Measurements from ENCODE around the gene GAN. TPM values are rescaled to one million over a fixed set of nuclear protein-coding genes. Genes with fewer than 3 reads are reported as not detected.

The GAN gene
- total RNA-seq, 1 experiment from 2014 or later, result 25.4 TPM

DNA sequence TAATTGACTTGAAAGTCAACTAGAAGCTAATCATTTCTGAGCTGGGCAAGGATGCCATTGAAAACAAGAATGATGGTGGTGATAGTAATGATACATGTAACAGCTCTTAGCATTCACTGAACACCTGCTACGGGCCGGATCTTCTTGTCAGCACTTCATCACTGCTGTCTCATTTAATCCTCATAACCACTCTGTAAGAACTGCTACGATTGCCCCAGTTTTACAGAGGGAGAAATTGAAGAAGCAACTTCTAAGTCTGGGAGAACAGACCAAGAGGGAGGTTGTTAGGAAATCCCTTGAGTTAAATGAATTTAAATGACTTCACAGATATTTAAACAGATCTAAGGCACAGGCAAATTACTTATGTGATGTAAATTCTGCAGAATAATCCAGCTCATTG, 7.0 kb upstream of the GAN start:
- Mint-ChIP-seq H3K4me3 (no peak overlapping the region), H3K27ac (0 out of 2 replicates have a peak overlapping the region, but pooled peaks have one; percentile 18), H3K4me1 (peaks cover 12% of the 10 kb centered on the region), H3K9me3 (no peaks in the 10 kb centered on the region), H3K27me3 (ENCODE audit: low read depth) (no peaks in the 10 kb centered on the region; the same call in 1 of the 2 replicates), H3K36me3 (no peaks in the 10 kb centered on the region)
- CTCF ChIA-PET, result no interaction called here
- POLR2A ChIA-PET, result no interaction called here
- ATAC-seq, result no peak
- no peak for DNase-seq (ENCODE audit: low spot score)
- TF ChIP-seq ZNF396 (CRISPR knock-in tag; IDR thresholded peaks at IDR 0.05; ENCODE audit: borderline replicate concordance), result no peak
- TF ChIP-seq EMX1 (CRISPR knock-in tag; IDR thresholded peaks at IDR 0.05), result no peak
- TF ChIP-seq TEAD1 (CRISPR knock-in tag; IDR thresholded peaks at IDR 0.05), result no peak

GRCh38 chr16:81310045-81310644, 4.6 kb upstream of the GAN start:
- H3K4me1 Mint-ChIP-seq, result peaks cover 24% of the 10 kb centered on the region
- no peaks in the 10 kb centered on the region for H3K9me3 Mint-ChIP-seq
- H3K27ac Mint-ChIP-seq, result no peak overlapping the region; the same call in 1 of the 2 replicates
- ChIA-PET POLR2A (no interaction called here), CTCF (interaction anchor here (1.1 kb wide), 1 partner anchor 274 kb away, joined by 3 read pairs; the partner anchor contains the start of gene ATMIN)
- peaks cover 3% of the 10 kb centered on the region for H3K36me3 Mint-ChIP-seq
- TF ChIP-seq HMGA2 (CRISPR knock-in tag; IDR thresholded peaks at IDR 0.05) (no peak), FOXJ3 (CRISPR knock-in tag; IDR thresholded peaks at IDR 0.05; ENCODE audit: borderline replicate concordance) (no peak), SMAD3 (CRISPR knock-in tag; IDR thresholded peaks at IDR 0.05; ENCODE audit: borderline replicate concordance) (no peak)
- DNase-seq (ENCODE audit: low spot score) (no peak), ATAC-seq (no peak)
- H3K4me3 Mint-ChIP-seq, result no peak overlapping the region
- H3K27me3 Mint-ChIP-seq (ENCODE audit: low read depth), result no peaks in the 10 kb centered on the region

DNA sequence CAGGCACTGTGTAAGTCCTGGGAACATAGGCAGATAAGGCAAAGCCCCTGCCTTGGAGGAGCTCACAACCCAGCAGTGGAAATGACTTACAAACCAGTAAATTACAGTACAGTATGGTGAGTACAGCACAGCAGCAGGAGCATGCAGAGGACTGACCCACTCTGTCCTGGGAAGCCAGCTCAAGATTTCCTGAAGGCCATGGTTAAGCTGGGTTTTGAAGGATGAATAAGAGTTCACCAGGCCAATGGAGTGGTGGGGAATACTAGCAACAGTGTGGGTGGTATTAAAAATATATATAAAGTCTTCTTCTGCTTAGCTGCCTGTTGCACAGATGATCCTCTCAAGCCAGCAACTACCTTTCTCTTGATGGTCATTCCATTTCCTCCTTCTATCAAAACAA, 3.0 kb upstream of the GAN start:
- POLR2A ChIA-PET, result no interaction called here
- DNase-seq (ENCODE audit: low spot score), result no peak
- peaks cover 31% of the 10 kb centered on the region for H3K4me1 Mint-ChIP-seq
- H3K27me3 Mint-ChIP-seq (ENCODE audit: low read depth), result peaks cover 4% of the 10 kb centered on the region; the same call in 1 of the 2 replicates
- peak overlapping the region; percentile 16; the same call in 1 of the 2 replicates for H3K4me3 Mint-ChIP-seq
- H3K27ac Mint-ChIP-seq, result peak overlapping the region; percentile 28; the same call in 1 of the 2 replicates
- no peak for ATAC-seq
- no peaks in the 10 kb centered on the region for H3K9me3 Mint-ChIP-seq
- TF ChIP-seq CBFB (CRISPR knock-in tag; IDR thresholded peaks at IDR 0.05; ENCODE audit: low read depth) (no peak), NR1H2 (CRISPR knock-in tag; IDR thresholded peaks at IDR 0.05) (no peak), SMAD3 (CRISPR knock-in tag; IDR thresholded peaks at IDR 0.05; ENCODE audit: borderline replicate concordance) (no peak), ZNF671 (CRISPR knock-in tag; IDR thresholded peaks at IDR 0.05) (no peak), TEAD4 (CRISPR knock-in tag; IDR thresholded peaks at IDR 0.05) (no peak), MXD4 (CRISPR knock-in tag; IDR thresholded peaks at IDR 0.05; ENCODE audit: borderline replicate concordance) (no peak), ZNF219 (CRISPR knock-in tag; IDR thresholded peaks at IDR 0.05; ENCODE audit: borderline replicate concordance) (no peak), ATF1 (CRISPR knock-in tag; IDR thresholded peaks at IDR 0.05) (no peak), ZNF512 (CRISPR knock-in tag; IDR thresholded peaks at IDR 0.05; ENCODE audit: borderline replicate concordance) (no peak), TEAD1 (CRISPR knock-in tag; IDR thresholded peaks at IDR 0.05) (no peak), RORB (CRISPR knock-in tag; IDR thresholded peaks at IDR 0.05) (no peak), ZNF423 (CRISPR knock-in tag; IDR thresholded peaks at IDR 0.05) (no peak)
- TF ChIP-seq, protein P1, sequence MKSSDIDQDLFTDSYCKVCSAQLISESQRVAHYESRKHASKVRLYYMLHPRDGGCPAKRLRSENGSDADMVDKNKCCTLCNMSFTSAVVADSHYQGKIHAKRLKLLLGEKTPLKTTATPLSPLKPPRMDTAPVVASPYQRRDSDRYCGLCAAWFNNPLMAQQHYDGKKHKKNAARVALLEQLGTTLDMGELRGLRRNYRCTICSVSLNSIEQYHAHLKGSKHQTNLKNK (CRISPR knock-in tag; IDR thresholded peaks at IDR 0.05), result no peak
- TF ChIP-seq, protein P2, sequence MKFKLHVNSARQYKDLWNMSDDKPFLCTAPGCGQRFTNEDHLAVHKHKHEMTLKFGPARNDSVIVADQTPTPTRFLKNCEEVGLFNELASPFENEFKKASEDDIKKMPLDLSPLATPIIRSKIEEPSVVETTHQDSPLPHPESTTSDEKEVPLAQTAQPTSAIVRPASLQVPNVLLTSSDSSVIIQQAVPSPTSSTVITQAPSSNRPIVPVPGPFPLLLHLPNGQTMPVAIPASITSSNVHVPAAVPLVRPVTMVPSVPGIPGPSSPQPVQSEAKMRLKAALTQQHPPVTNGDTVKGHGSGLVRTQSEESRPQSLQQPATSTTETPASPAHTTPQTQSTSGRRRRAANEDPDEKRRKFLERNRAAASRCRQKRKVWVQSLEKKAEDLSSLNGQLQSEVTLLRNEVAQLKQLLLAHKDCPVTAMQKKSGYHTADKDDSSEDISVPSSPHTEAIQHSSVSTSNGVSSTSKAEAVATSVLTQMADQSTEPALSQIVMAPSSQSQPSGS (CRISPR knock-in tag; IDR thresholded peaks at IDR 0.05; ENCODE audit: borderline replicate concordance, low read depth), result no peak
- H3K36me3 Mint-ChIP-seq, result peaks cover 3% of the 10 kb centered on the region
- CTCF ChIA-PET, result interaction anchor here (0.7 kb wide), 1 partner anchor 107 kb away, joined by 4 read pairs; no protein-coding TSS in a partner anchor
